MM.1S (cell line): ENCODE data around the gene PPP1R16B.
A peak's percentile ranks its signal among the peaks of the same experiment; 100 is the strongest.

Experiments
- DNase-seq: peaks from one replicate; pipeline ENCODE4 v3.0.0-alpha.2; 2015
- H2AFZ ChIP-seq: fragments of 300-600 bp; sonication (generic); 2 replicates; pipeline ENCODE4 v1.6.0; 2016; ENCODE audit warnings: antibody characterized with exemption, low read length
- H3F3A ChIP-seq: fragments of 300-600 bp; sonication (generic); 2 replicates; pipeline ENCODE4 v1.6.1; 2016; ENCODE audit warnings: mild to moderate bottlenecking, antibody characterized with exemption, low read length, moderate library complexity, mixed read lengths; ENCODE audit not compliant: insufficient read depth
- H3K27ac ChIP-seq: fragments of 300-600 bp; sonication (generic); 2 replicates; pipeline ENCODE4 v1.5.1; 2016; ENCODE audit warnings: mild to moderate bottlenecking, low read length
- H3K27me3 ChIP-seq: fragments of 300-600 bp; sonication (generic); replicated peaks from 2 replicates; pipeline ENCODE4 v1.6.0; 2016; ENCODE audit warnings: low read length; ENCODE audit not compliant: insufficient read depth
- H3K36me3 ChIP-seq: fragments of 300-600 bp; sonication (generic); replicated peaks from 2 replicates; pipeline ENCODE4 v1.6.1; 2016; ENCODE audit warnings: mild to moderate bottlenecking, low read length, mixed read lengths; ENCODE audit not compliant: insufficient read depth
- H3K4me1 ChIP-seq: fragments of 300-600 bp; sonication (generic); 2 replicates; pipeline ENCODE4 v1.6.1; 2016; ENCODE audit warnings: low read length, mixed read lengths
- H3K4me2 ChIP-seq: fragments of 300-600 bp; sonication (generic); 2 replicates; pipeline ENCODE4 v1.6.0; 2016; ENCODE audit warnings: low read depth, low read length
- H3K4me3 ChIP-seq: fragments of 300-600 bp; sonication (generic); 2 replicates; pipeline ENCODE4 v1.5.1; 2016; ENCODE audit warnings: low read length, mixed read lengths
- H3K79me2 ChIP-seq: fragments of 300-600 bp; sonication (generic); 2 replicates; pipeline ENCODE4 v1.6.1; 2016; ENCODE audit warnings: mixed run types, low read length, mixed read lengths
- H3K9ac ChIP-seq: fragments of 300-600 bp; sonication (generic); 2 replicates; pipeline ENCODE4 v1.6.1; 2016; ENCODE audit warnings: low read length, mixed read lengths
- H3K9me2 ChIP-seq: fragments of 300-600 bp; sonication (generic); replicated peaks from 2 replicates; pipeline ENCODE4 v1.6.1; 2016; ENCODE audit warnings: mild to moderate bottlenecking, low read length, mixed read lengths; ENCODE audit not compliant: insufficient read depth
- H3K9me3 ChIP-seq: fragments of 300-600 bp; sonication (generic); replicated peaks from 2 replicates; pipeline ENCODE4 v1.6.1; 2016; ENCODE audit warnings: mild to moderate bottlenecking, low read length, mixed read lengths; ENCODE audit not compliant: insufficient read depth
- H4K20me1 ChIP-seq: fragments of 300-600 bp; sonication (generic); 2 replicates; pipeline ENCODE4 v1.6.1; 2016; ENCODE audit warnings: mild to moderate bottlenecking, low read length, moderate library complexity, mixed read lengths; ENCODE audit not compliant: insufficient read depth
- CTCF ChIP-seq: fragments of 300-600 bp; sonication (generic); IDR thresholded peaks from 2 replicates; pipeline ENCODE4 v1.5.1; 2016; ENCODE audit warnings: antibody characterized with exemption, low read length, mixed read lengths
- EZH2 ChIP-seq: fragments of 300-600 bp; sonication (generic); optimal IDR thresholded peaks from 2 replicates; pipeline ENCODE3; 2017; ENCODE audit warnings: low read depth, mild to moderate bottlenecking, antibody characterized with exemption, low read length, mixed read lengths
- EZH2phosphoT487 ChIP-seq: fragments of 300-600 bp; sonication (generic); IDR thresholded peaks from 2 replicates; pipeline ENCODE4 v1.6.1; 2018; ENCODE audit warnings: antibody characterized with exemption, low read length

The PPP1R16B gene

GRCh38 chr20:38805958-38806854 lies 709 bp downstream of the PPP1R16B start:
- peak; percentile 51 for DNase-seq
- peaks cover 62% of the 10 kb centered on the region for H3K79me2 ChIP-seq
- peaks cover 41% of the 10 kb centered on the region for H3K4me1 ChIP-seq
- peak overlapping the region; percentile 74 for H3K4me2 ChIP-seq
- H3K36me3 ChIP-seq, result peaks cover 3% of the 10 kb centered on the region; the same call in 1 of the 2 replicates
- H3K27ac ChIP-seq, result peak overlapping the region; percentile 54; the same call in 1 of the 2 replicates
- no peaks in the 10 kb centered on the region for H3K9me2 ChIP-seq
- no peaks in the 10 kb centered on the region for H3K9me3 ChIP-seq
- H3K27me3 ChIP-seq, result no peaks in the 10 kb centered on the region
- peak overlapping the region; percentile 69; the same call in 1 of the 2 replicates for H2AFZ ChIP-seq
- H3F3A ChIP-seq, result peaks cover 10% of the 10 kb centered on the region
- H4K20me1 ChIP-seq, result peaks cover 3% of the 10 kb centered on the region; the same call in 1 of the 2 replicates
- TF ChIP-seq EZH2 (no peak), CTCF (peak; percentile 8; the same call in 1 of the 2 replicates)
- H3K9ac ChIP-seq, result peak overlapping the region; percentile 90
- peak overlapping the region; percentile 96 for H3K4me3 ChIP-seq

DNA sequence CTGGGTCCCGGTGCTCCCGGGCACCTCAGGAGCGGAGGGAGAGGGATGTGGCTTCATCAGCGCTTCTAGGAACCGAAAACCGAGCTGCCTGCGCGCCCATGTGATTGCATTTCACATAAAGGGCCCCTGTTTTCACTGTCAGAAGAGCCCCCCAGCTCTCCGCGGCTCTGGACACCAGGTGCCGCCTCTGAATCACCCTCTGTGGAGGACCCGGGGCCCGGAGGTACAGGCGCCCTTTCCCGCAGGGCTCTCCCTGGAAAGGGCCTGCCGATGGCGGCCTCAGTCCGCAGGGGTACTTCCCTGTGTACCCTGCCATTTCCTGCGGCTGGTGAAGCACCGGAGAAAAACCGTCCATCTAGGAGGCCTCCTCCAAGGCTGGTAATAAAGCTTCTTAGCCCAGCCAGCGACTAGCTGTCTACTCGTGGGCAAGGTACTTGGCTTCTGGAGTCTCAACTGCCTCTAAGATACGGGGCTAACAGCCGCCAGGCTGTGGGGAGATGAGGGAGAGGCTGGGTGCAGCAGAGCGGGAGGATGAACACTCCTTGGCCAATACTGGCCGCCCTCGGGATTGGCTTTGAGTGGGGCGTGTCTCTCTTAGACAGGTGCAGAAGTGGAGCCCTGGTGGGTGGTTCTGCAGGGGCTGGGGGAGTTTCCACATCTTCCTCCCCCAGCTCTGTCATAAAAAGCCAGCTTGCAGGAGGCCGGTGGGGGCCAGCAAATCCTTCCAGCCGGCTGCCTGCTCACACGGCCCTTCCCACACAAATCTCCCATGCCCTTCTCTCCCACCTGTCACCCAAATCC lies 1.6 kb downstream of the PPP1R16B start:
- Histone ChIP-seq H3K27me3 (no peaks in the 10 kb centered on the region), H3K4me2 (peak overlapping the region; percentile 74), H3K9me2 (no peaks in the 10 kb centered on the region), H3K9me3 (no peaks in the 10 kb centered on the region), H3K27ac (peak overlapping the region; percentile 54; the same call in 1 of the 2 replicates), H3K4me3 (peak overlapping the region; percentile 96), H3K4me1 (peaks cover 47% of the 10 kb centered on the region), H3K36me3 (peaks cover 7% of the 10 kb centered on the region; the same call in 1 of the 2 replicates), H3F3A (peaks cover 10% of the 10 kb centered on the region), H3K9ac (peak overlapping the region; percentile 90), H4K20me1 (peaks cover 10% of the 10 kb centered on the region; the same call in 1 of the 2 replicates), H2AFZ (0 out of 2 replicates have a peak overlapping the region, but pooled peaks have one; percentile 69), H3K79me2 (peaks cover 70% of the 10 kb centered on the region)
- peak; percentile 49 for DNase-seq
- TF ChIP-seq CTCF (no peak), EZH2phosphoT487 (no peak), EZH2 (no peak)

GRCh38 chr20:38809942-38810341 lies 4.4 kb downstream of the PPP1R16B start:
- H3K4me2 ChIP-seq, result no peak overlapping the region
- peaks cover 49% of the 10 kb centered on the region for H3K4me1 ChIP-seq

More at GRCh38 chr20:38809942-38810341, 4.4 kb downstream of the PPP1R16B start:
- no peak for DNase-seq
- Histone ChIP-seq H3K9me3 (no peaks in the 10 kb centered on the region), H3K27me3 (no peaks in the 10 kb centered on the region), H4K20me1 (peaks cover 24% of the 10 kb centered on the region), H3K79me2 (peaks cover 98% of the 10 kb centered on the region), H3K36me3 (peaks cover 7% of the 10 kb centered on the region; the same call in 1 of the 2 replicates), H3K27ac (no peak overlapping the region), H3F3A (peaks cover 4% of the 10 kb centered on the region), H2AFZ (no peak overlapping the region), H3K9ac (no peak overlapping the region), H3K9me2 (no peaks in the 10 kb centered on the region), H3K4me3 (no peak overlapping the region)
- no peak for TF ChIP-seq EZH2
- TF ChIP-seq CTCF, result no peak
- TF ChIP-seq EZH2phosphoT487, result no peak
